Suprapubic skin (tissue), 4 donors: Measurements from ENCODE around the gene DNASE1L3. TPM values are rescaled to one million over a fixed set of nuclear protein-coding genes. Genes with fewer than 3 reads are reported as not detected.
"Not testable (repeated sequence)": the region's sequence is repeated elsewhere in the genome, so short reads cannot be mapped to it uniquely, and the experiment has no call there.

Experiments
- DNase-seq, 2 donors: peaks; one replicate each; pipeline ENCODE4 v3.0.0-alpha.2; 2019; ENCODE audit warnings: low spot score in 2 of 2
- H3K27ac ChIP-seq: fragments of 200-600 bp; sonication (generic); one replicate; pipeline ENCODE4 v1.5.1; 2019
- H3K27me3 ChIP-seq: fragments of 200-600 bp; sonication (generic); one replicate; pipeline ENCODE4 v1.5.1; 2019
- H3K36me3 ChIP-seq: fragments of 200-600 bp; sonication (generic); one replicate; pipeline ENCODE4 v1.5.1; 2019
- H3K4me1 ChIP-seq: fragments of 200-600 bp; sonication (generic); one replicate; pipeline ENCODE4 v1.5.1; 2019
- H3K4me3 ChIP-seq: fragments of 200-600 bp; sonication (generic); one replicate; pipeline ENCODE4 v1.5.1; 2019; ENCODE audit warnings: mild to moderate bottlenecking
- H3K9me3 ChIP-seq: fragments of 200-600 bp; sonication (generic); one replicate; pipeline ENCODE4 v1.5.1; 2019
- CTCF ChIP-seq, 2 donors: fragments of 200-600 bp in 1 of 2; fragments of 450-650 bp in 1 of 2; sonication (generic) in 1 of 2; IDR thresholded peaks; one replicate each; pipeline ENCODE4 v1.5.1; 2016 to 2019; ENCODE audit warnings: antibody characterized with exemption in 2 of 2, mild to moderate bottlenecking in 1 of 2, moderate library complexity in 1 of 2
- EP300 ChIP-seq: sonication (generic); formaldehyde crosslinking; IDR thresholded peaks from one replicate; pipeline ENCODE4 v1.6.1; 2017; ENCODE audit warnings: antibody characterized with exemption
- POLR2A ChIP-seq, 2 donors: fragments of 450-650 bp; IDR thresholded peaks; one replicate each; pipeline ENCODE4 v1.6.1; 2017; ENCODE audit warnings: antibody characterized with exemption in 2 of 2, mild to moderate bottlenecking in 2 of 2, moderate library complexity in 2 of 2
- POLR2AphosphoS5 ChIP-seq, 3 donors: sonication (generic); formaldehyde crosslinking; IDR thresholded peaks; one replicate each; pipeline ENCODE4 v1.6.1; 2017; ENCODE audit warnings: antibody characterized with exemption in 3 of 3
- WGBS: methylation state at CpG from one replicate; pipeline ENCODE4 v1.1.5; 2018; 5-methylcytosine and 5-hydroxymethylcytosine counted together
- total RNA-seq, 4 donors: library from RNA; depleted of rRNA; stranded (reverse); fragments of >200 nt; gene quantifications; one replicate each; pipeline ENCODE4 v1.1.0, GENCODE V29; 2016

Gene DNASE1L3
- total RNA-seq, 4 donors from 2014 or later, result 0.95 to 5.8 (median 4.3) TPM

- WGBS, result 82% methylated on average over 9 of the region's 9 CpGs
- DNase-seq, result no peak
- Histone ChIP-seq H3K4me1 (peaks cover 19% of the 10 kb centered on the region), H3K27ac (no peak overlapping the region), H3K27me3 (no peaks in the 10 kb centered on the region), H3K36me3 (no peaks in the 10 kb centered on the region), H3K9me3 (no peaks in the 10 kb centered on the region), H3K4me3 (no peak overlapping the region)
- TF ChIP-seq CTCF (IDR thresholded peaks at IDR 0.05) (no peak), EP300 (no peak), POLR2A (IDR thresholded peaks at IDR 0.05) (no peak), POLR2AphosphoS5 (IDR thresholded peaks at IDR 0.05) (no peak)
Observed at GRCh38 chr3:58202917-58203360, 7.8 kb downstream of the DNASE1L3 start.

GRCh38 chr3:58201451-58201850 is 9.3 kb downstream of the DNASE1L3 start:
- not testable (repeated sequence) for H3K4me3 ChIP-seq, H3K27me3 ChIP-seq, H3K27ac ChIP-seq, H3K36me3 ChIP-seq, H3K9me3 ChIP-seq, DNase-seq
- 56% methylated on average over 3 of the region's 3 CpGs for WGBS
- peaks cover 18% of the 10 kb centered on the region for H3K4me1 ChIP-seq

GRCh38 chr3:58200846-58201355 is 9.9 kb downstream of the DNASE1L3 start:
- no peak overlapping the region for H3K27ac ChIP-seq

GRCh38 chr3:58200121-58200709 is 10.6 kb downstream of the DNASE1L3 start:
- no peak for DNase-seq

More at GRCh38 chr3:58200846-58201355, 9.9 kb downstream of the DNASE1L3 start:
- no peaks in the 10 kb centered on the region for H3K9me3 ChIP-seq
- WGBS, result 56% methylated on average over 11 of the region's 11 CpGs
- no peaks in the 10 kb centered on the region for H3K36me3 ChIP-seq
- H3K4me1 ChIP-seq, result peaks cover 17% of the 10 kb centered on the region
- TF ChIP-seq CTCF (IDR thresholded peaks at IDR 0.05) (no peak), POLR2AphosphoS5 (IDR thresholded peaks at IDR 0.05) (no peak), EP300 (no peak)
- H3K27me3 ChIP-seq, result no peaks in the 10 kb centered on the region
- H3K4me3 ChIP-seq, result no peak overlapping the region
- DNase-seq, result no peak

GRCh38 chr3:58198804-58199203 is 12.0 kb downstream of the DNASE1L3 start:
- Histone ChIP-seq H3K27ac (no peak overlapping the region), H3K9me3 (no peaks in the 10 kb centered on the region), H3K36me3 (no peaks in the 10 kb centered on the region), H3K27me3 (no peaks in the 10 kb centered on the region), H3K4me1 (peaks cover 17% of the 10 kb centered on the region), H3K4me3 (no peak overlapping the region)
- DNase-seq, result no peak
- no peak for TF ChIP-seq EP300

More at GRCh38 chr3:58200121-58200709, 10.6 kb downstream of the DNASE1L3 start:
- Histone ChIP-seq H3K4me1 (peaks cover 17% of the 10 kb centered on the region), H3K9me3 (no peaks in the 10 kb centered on the region), H3K4me3 (no peak overlapping the region), H3K36me3 (no peaks in the 10 kb centered on the region), H3K27me3 (no peaks in the 10 kb centered on the region), H3K27ac (no peak overlapping the region)
- TF ChIP-seq POLR2A (IDR thresholded peaks at IDR 0.05), result no peak
- no peak for TF ChIP-seq EP300
- no peak for TF ChIP-seq POLR2AphosphoS5 (IDR thresholded peaks at IDR 0.05)
- TF ChIP-seq CTCF (IDR thresholded peaks at IDR 0.05), result no peak

- DNase-seq, result no peak
- 77% methylated on average over 8 of the region's 8 CpGs for WGBS
- Histone ChIP-seq H3K4me3 (no peak overlapping the region), H3K27ac (peak overlapping the region; percentile 14), H3K27me3 (no peaks in the 10 kb centered on the region), H3K4me1 (peaks cover 17% of the 10 kb centered on the region), H3K36me3 (no peaks in the 10 kb centered on the region), H3K9me3 (no peaks in the 10 kb centered on the region)
- no peak for TF ChIP-seq CTCF (IDR thresholded peaks at IDR 0.05)
Observed at GRCh38 chr3:58198362-58198761, 12.4 kb downstream of the DNASE1L3 start.
